ENCODE measurements around the gene UNC80. TPM values are rescaled to one million over a fixed set of nuclear protein-coding genes. Genes with fewer than 3 reads are reported as not detected.

UNC80 gene
- total RNA-seq, 1 experiment from 2014 or later = 0.48 TPM

GRCh38 chr2:209918251-209918650 lies 146.6 kb downstream of the UNC80 start (continued):
- TF ChIP-seq, protein P1, sequence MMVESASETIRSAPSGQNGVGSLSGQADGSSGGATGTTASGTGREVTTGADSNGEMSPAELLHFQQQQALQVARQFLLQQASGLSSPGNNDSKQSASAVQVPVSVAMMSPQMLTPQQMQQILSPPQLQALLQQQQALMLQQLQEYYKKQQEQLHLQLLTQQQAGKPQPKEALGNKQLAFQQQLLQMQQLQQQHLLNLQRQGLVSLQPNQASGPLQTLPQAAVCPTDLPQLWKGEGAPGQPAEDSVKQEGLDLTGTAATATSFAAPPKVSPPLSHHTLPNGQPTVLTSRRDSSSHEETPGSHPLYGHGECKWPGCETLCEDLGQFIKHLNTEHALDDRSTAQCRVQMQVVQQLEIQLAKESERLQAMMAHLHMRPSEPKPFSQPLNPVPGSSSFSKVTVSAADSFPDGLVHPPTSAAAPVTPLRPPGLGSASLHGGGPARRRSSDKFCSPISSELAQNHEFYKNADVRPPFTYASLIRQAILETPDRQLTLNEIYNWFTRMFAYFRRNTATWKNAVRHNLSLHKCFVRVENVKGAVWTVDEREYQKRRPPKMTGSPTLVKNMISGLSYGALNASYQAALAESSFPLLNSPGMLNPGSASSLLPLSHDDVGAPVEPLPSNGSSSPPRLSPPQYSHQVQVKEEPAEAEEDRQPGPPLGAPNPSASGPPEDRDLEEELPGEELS (CRISPR knock-in tag; IDR thresholded peaks at IDR 0.05) = no peak

GRCh38 chr2:209922116-209922515 lies 150.5 kb downstream of the UNC80 start:
- peaks cover 7% of the 10 kb centered on the region for H3K9me3 Mint-ChIP-seq
- TF ChIP-seq ZNF138 (CRISPR knock-in tag; conservative IDR thresholded peaks at IDR 0.05) (no peak), CREB1 (CRISPR knock-in tag; IDR thresholded peaks at IDR 0.05) (no peak), MLX (CRISPR knock-in tag; IDR thresholded peaks at IDR 0.05) (no peak), TEAD4 (CRISPR knock-in tag; IDR thresholded peaks at IDR 0.05) (no peak), ARID4B (CRISPR knock-in tag; IDR thresholded peaks at IDR 0.05; ENCODE audit: borderline replicate concordance) (no peak)
- TF ChIP-seq, protein P2, sequence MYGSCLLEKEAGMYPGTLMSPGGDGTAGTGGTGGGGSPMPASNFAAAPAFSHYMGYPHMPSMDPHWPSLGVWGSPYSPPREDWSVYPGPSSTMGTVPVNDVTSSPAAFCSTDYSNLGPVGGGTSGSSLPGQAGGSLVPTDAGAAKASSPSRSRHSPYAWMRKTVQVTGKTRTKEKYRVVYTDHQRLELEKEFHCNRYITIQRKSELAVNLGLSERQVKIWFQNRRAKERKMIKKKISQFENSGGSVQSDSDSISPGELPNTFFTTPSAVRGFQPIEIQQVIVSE (CRISPR knock-in tag; IDR thresholded peaks at IDR 0.05; ENCODE audit: borderline replicate concordance) = no peak
- TF ChIP-seq, protein P3, sequence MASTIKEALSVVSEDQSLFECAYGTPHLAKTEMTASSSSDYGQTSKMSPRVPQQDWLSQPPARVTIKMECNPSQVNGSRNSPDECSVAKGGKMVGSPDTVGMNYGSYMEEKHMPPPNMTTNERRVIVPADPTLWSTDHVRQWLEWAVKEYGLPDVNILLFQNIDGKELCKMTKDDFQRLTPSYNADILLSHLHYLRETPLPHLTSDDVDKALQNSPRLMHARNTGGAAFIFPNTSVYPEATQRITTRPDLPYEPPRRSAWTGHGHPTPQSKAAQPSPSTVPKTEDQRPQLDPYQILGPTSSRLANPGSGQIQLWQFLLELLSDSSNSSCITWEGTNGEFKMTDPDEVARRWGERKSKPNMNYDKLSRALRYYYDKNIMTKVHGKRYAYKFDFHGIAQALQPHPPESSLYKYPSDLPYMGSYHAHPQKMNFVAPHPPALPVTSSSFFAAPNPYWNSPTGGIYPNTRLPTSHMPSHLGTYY (CRISPR knock-in tag; IDR thresholded peaks at IDR 0.05) = no peak
- no peak overlapping the region for H3K27ac Mint-ChIP-seq
- POLR2A ChIA-PET = no interaction called here
- ATAC-seq = no peak
- H3K36me3 Mint-ChIP-seq = no peaks in the 10 kb centered on the region
- DNase-seq (ENCODE audit: low spot score) = no peak
- no peaks in the 10 kb centered on the region for H3K27me3 Mint-ChIP-seq (ENCODE audit: low read depth)
- H3K4me1 Mint-ChIP-seq = peaks cover 10% of the 10 kb centered on the region
- CTCF ChIA-PET = no interaction called here
- H3K4me3 Mint-ChIP-seq = no peak overlapping the region

- ChIA-PET POLR2A (no interaction called here), CTCF (no interaction called here)
- Mint-ChIP-seq H3K9me3 (peaks cover 7% of the 10 kb centered on the region), H3K27me3 (ENCODE audit: low read depth) (no peaks in the 10 kb centered on the region), H3K4me1 (no peaks in the 10 kb centered on the region), H3K4me3 (no peak overlapping the region), H3K36me3 (no peaks in the 10 kb centered on the region), H3K27ac (no peak overlapping the region)
- DNase-seq (ENCODE audit: low spot score) = no peak
- no peak for ATAC-seq
- no peak for TF ChIP-seq ZNF671 (CRISPR knock-in tag; IDR thresholded peaks at IDR 0.05)
These were observed 157.7 kb downstream of the UNC80 start for GRCh38 chr2:209929369-209929768.

All from WTC11 (cell line).